Activated CD4-positive, alpha-beta T cell treated with anti-CD3 and anti-CD28 coated beads, Interleukin-2, amount 10 ng/mL, durations not matched to agents 7 days and 5 days (primary cell): ENCODE results near the gene FAM3C. TPM values are rescaled to one million over a fixed set of nuclear protein-coding genes. Genes with fewer than 3 reads are reported as not detected.

Experiments
- CTCF ChIA-PET: fragments of 350-600 bp; sonication (Branson Sonifier 250); formaldehyde crosslinking; loops from one replicate; lab custom pipeline; 2021; ENCODE audit warnings: antibody characterized with exemption; lab: Charles Lee
- POLR2A ChIA-PET: fragments of 350-600 bp; sonication (Branson Sonifier 250); formaldehyde crosslinking; loops from one replicate; lab custom pipeline; 2021; ENCODE audit warnings: antibody characterized with exemption; lab: Charles Lee
- DNase-seq: peaks from one replicate; pipeline ENCODE4 v3.0.0-alpha.2; 2020
- H3K27ac Mint-ChIP-seq: one replicate; pipeline ENCODE4 v1.8.0; 2021; ENCODE audit warnings: mild to moderate bottlenecking, moderate library complexity, mixed read lengths
- H3K27me3 Mint-ChIP-seq: one replicate; pipeline ENCODE4 v1.8.0; 2021; ENCODE audit warnings: mixed read lengths
- H3K36me3 Mint-ChIP-seq: one replicate; pipeline ENCODE4 v1.8.0; 2021; ENCODE audit warnings: low read depth, mixed read lengths
- H3K4me1 Mint-ChIP-seq: one replicate; pipeline ENCODE4 v1.8.0; 2021; ENCODE audit warnings: mixed read lengths
- H3K4me3 Mint-ChIP-seq: one replicate; pipeline ENCODE4 v1.8.0; 2021; ENCODE audit warnings: mild to moderate bottlenecking, moderate library complexity, mixed read lengths
- H3K9me3 Mint-ChIP-seq: one replicate; pipeline ENCODE4 v1.8.0; 2021; ENCODE audit warnings: mixed read lengths
- total RNA-seq, 2 experiments: library from RNA; stranded (reverse); gene quantifications; one replicate each; pipeline ENCODE4 v1.2.3, GENCODE V29; 2021

Gene FAM3C
- total RNA-seq, 2 experiments from 2014 or later, result 12.2 to 15.6 TPM

GRCh38 chr7:121336579-121336978, 59.5 kb downstream of the FAM3C start:
- H3K36me3 Mint-ChIP-seq, result no peaks in the 10 kb centered on the region
- CTCF ChIA-PET, result no interaction called here
- H3K4me3 Mint-ChIP-seq, result no peak overlapping the region
- H3K9me3 Mint-ChIP-seq, result no peaks in the 10 kb centered on the region
- H3K4me1 Mint-ChIP-seq, result no peaks in the 10 kb centered on the region
- H3K27ac Mint-ChIP-seq, result no peak overlapping the region
- POLR2A ChIA-PET, result no interaction called here
- peaks cover 22% of the 10 kb centered on the region for H3K27me3 Mint-ChIP-seq
- DNase-seq, result no peak

GRCh38 chr7:121334875-121335648, 61.0 kb downstream of the FAM3C start:
- Mint-ChIP-seq H3K36me3 (no peaks in the 10 kb centered on the region), H3K27ac (no peak overlapping the region), H3K9me3 (no peaks in the 10 kb centered on the region), H3K4me3 (no peak overlapping the region), H3K27me3 (peaks cover 37% of the 10 kb centered on the region), H3K4me1 (peaks cover 5% of the 10 kb centered on the region)
- ChIA-PET CTCF (no interaction called here), POLR2A (no interaction called here)
- no peak for DNase-seq

DNA sequence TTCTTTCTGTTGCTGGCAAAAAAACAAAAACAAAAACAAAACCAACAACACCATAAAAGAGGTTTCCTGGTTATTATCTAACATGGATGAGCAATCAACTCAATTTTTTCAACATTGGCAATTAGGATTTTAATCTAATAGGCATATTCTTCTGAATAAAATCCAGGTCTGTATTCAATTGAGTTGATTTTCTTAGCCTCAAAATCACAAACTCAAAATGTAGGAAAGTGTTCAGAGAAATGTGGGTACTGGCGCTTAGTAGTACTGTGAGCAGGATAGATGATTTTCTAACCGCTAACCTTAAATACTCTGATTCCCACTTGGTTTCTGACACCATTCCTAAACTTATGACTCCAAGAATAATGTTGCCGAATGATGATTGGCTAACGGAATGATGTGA, 61.7 kb downstream of the FAM3C start:
- Mint-ChIP-seq H3K4me1 (peaks cover 9% of the 10 kb centered on the region), H3K9me3 (no peaks in the 10 kb centered on the region), H3K36me3 (no peaks in the 10 kb centered on the region), H3K27ac (no peak overlapping the region), H3K27me3 (peaks cover 44% of the 10 kb centered on the region), H3K4me3 (no peak overlapping the region)
- POLR2A ChIA-PET, result no interaction called here
- CTCF ChIA-PET, result no interaction called here
- DNase-seq, result no peak

DNA sequence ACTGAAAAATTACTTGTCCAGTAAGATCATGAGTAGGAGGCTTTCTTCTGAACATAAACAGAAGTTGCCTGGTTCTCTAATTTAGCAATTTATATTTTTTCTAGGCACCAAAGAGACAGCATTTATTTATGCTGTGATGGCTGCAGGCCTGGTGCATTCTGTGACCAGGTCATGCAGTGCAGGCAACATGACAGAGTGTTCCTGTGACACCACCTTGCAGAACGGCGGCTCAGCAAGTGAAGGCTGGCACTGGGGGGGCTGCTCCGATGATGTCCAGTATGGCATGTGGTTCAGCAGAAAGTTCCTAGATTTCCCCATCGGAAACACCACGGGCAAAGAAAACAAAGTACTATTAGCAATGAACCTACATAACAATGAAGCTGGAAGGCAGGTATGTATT, 64.5 kb downstream of the FAM3C start:
- Mint-ChIP-seq H3K9me3 (no peaks in the 10 kb centered on the region), H3K4me3 (no peak overlapping the region), H3K27ac (no peak overlapping the region), H3K27me3 (peaks cover 62% of the 10 kb centered on the region), H3K4me1 (peaks cover 14% of the 10 kb centered on the region), H3K36me3 (no peaks in the 10 kb centered on the region)
- no peak for DNase-seq
- ChIA-PET CTCF (interaction anchor here (2.0 kb wide), 1 partner anchor 64 kb away, joined by 6 read pairs; the partner anchor contains the start of gene FAM3C), POLR2A (no interaction called here)

GRCh38 chr7:121331048-121331447, 65.1 kb downstream of the FAM3C start:
- ChIA-PET CTCF (interaction anchor here (0.6 to 2.0 kb wide), 2 partner anchors 65 to 1335 kb away, joined by 4 to 6 read pairs; partner anchors contain the start of gene FAM3C), POLR2A (no interaction called here)
- no peak overlapping the region for H3K27ac Mint-ChIP-seq
- peaks cover 64% of the 10 kb centered on the region for H3K27me3 Mint-ChIP-seq
- no peaks in the 10 kb centered on the region for H3K36me3 Mint-ChIP-seq
- H3K4me1 Mint-ChIP-seq, result peaks cover 14% of the 10 kb centered on the region
- no peaks in the 10 kb centered on the region for H3K9me3 Mint-ChIP-seq
- DNase-seq, result no peak
- H3K4me3 Mint-ChIP-seq, result no peak overlapping the region

DNA sequence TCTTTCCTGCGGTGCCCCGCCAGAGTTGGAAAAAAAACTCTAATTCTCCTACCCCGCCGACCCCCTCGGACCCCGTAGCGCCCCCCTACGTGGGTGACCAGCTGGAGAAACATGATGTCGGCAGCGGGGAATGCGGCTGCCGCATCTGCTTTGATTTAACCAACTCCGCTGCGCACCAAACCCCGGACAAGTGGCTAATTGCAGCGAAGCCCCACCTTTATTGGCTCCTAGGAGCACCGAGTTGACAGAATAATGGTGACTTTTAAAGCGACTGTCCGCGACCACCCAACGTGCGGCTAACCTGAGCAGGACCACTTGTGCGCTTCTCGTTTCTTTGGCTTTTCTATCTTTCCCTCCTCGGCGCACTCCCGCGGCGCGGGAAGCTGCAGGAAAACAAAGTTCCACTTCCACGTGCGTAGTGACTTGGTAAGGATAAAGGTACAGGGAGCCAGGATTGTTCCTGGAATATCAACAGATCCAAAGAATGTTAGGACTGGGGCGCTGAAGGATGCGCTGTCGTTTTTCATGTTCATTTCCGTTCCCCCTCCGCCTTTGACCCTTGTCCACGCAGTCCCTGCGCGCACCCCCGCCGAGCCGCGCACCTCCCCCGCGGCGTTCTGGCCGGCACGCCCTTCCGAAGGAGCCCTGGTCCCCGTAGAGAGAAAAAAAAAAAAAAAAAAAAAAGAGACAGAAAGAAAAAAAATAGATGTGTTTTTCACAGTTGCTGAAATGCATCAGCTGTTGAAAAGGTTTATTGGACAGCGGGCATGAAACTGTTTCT, 65.9 kb downstream of the FAM3C start:
- DNase-seq, result no peak
- no peak overlapping the region for H3K27ac Mint-ChIP-seq
- ChIA-PET POLR2A (no interaction called here), CTCF (interaction anchor here (0.6 to 2.0 kb wide), 5 partner anchors 30 to 1336 kb away, joined by 3 to 6 read pairs (median 4); partner anchors contain the start of gene FAM3C)
- peaks cover 14% of the 10 kb centered on the region for H3K4me1 Mint-ChIP-seq
- H3K36me3 Mint-ChIP-seq, result no peaks in the 10 kb centered on the region
- H3K9me3 Mint-ChIP-seq, result no peaks in the 10 kb centered on the region
- H3K4me3 Mint-ChIP-seq, result peak overlapping the region; percentile 34
- H3K27me3 Mint-ChIP-seq, result peaks cover 65% of the 10 kb centered on the region

GRCh38 chr7:121329191-121330052, 66.7 kb downstream of the FAM3C start:
- Mint-ChIP-seq H3K4me3 (peak overlapping the region; percentile 34), H3K4me1 (peaks cover 14% of the 10 kb centered on the region), H3K27ac (no peak overlapping the region), H3K36me3 (no peaks in the 10 kb centered on the region), H3K27me3 (peaks cover 63% of the 10 kb centered on the region), H3K9me3 (no peaks in the 10 kb centered on the region)
- CTCF ChIA-PET, result interaction anchor here (0.7 to 2.0 kb wide), 4 partner anchors 29 to 66 kb away, joined by 3 to 6 read pairs (median 4); partner anchors contain the start of gene FAM3C
- POLR2A ChIA-PET, result no interaction called here
- no peak for DNase-seq

DNA sequence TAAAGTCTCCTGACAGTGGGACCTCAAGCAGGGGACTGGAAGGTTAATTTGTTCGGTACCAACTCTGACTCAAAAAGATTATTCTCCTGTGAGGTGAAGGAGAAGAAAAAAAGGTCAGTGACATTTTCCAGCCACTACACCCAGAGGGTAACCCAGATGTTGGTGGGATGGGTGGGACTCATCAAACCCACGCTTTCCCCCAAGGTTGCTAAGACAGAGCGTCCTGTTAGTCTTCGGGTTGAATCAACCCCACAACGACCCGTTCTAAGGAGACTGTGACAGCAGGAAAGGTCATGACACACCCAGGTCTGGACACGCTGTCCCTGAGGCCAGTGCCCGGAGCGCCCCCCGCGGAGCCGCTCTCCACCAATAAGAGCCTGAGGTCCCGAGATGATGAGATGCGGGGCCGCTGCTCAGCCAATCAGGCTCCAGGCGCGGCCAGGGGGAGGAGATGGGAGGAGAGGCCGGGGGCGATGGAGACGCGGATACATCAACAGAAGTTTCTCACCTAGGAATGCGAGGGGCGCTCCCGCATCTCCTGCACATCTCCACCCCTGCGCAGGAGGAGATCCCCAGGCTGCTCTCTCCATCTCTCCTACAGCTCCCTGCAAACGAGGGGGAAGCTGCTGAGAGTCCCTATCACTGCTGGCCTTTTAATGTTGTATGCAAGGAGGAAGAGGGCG, 67.5 kb downstream of the FAM3C start, which contains the start of gene WNT16:
Gene WNT16, plus strand, starts transcription at position 493 of the 683 bp plus-strand sequence. CDS start 293 bp downstream, outside the sequence.
- CTCF ChIA-PET, result no interaction called here
- peaks cover 58% of the 10 kb centered on the region for H3K27me3 Mint-ChIP-seq
- no peaks in the 10 kb centered on the region for H3K36me3 Mint-ChIP-seq
- POLR2A ChIA-PET, result no interaction called here
- H3K4me1 Mint-ChIP-seq, result peaks cover 14% of the 10 kb centered on the region
- no peak within 1 kb of the TSS for H3K27ac Mint-ChIP-seq
- H3K9me3 Mint-ChIP-seq, result no peaks in the 10 kb centered on the region
- no peak for DNase-seq
- H3K4me3 Mint-ChIP-seq, result peak within 1 kb of the TSS; percentile 34

- CTCF ChIA-PET, result interaction anchor here (1.2 kb wide), 1 partner anchor 68 kb away, joined by 3 read pairs; the partner anchor contains the start of gene FAM3C
- H3K9me3 Mint-ChIP-seq, result no peaks in the 10 kb centered on the region
- no peak for DNase-seq
These were observed 68.4 kb downstream of the FAM3C start for GRCh38 chr7:121327671-121328070.

GRCh38 chr7:121323515-121324302, 72.4 kb downstream of the FAM3C start:
- Mint-ChIP-seq H3K27me3 (peaks cover 30% of the 10 kb centered on the region), H3K27ac (no peak overlapping the region), H3K4me1 (no peaks in the 10 kb centered on the region), H3K4me3 (no peak overlapping the region), H3K9me3 (no peaks in the 10 kb centered on the region), H3K36me3 (no peaks in the 10 kb centered on the region)
- ChIA-PET POLR2A (no interaction called here), CTCF (no interaction called here)
- DNase-seq, result no peak

More at GRCh38 chr7:121327671-121328070, 68.4 kb downstream of the FAM3C start:
- H3K4me1 Mint-ChIP-seq, result peaks cover 14% of the 10 kb centered on the region
- H3K27ac Mint-ChIP-seq, result no peak overlapping the region
- POLR2A ChIA-PET, result no interaction called here
- peaks cover 61% of the 10 kb centered on the region for H3K27me3 Mint-ChIP-seq
- no peaks in the 10 kb centered on the region for H3K36me3 Mint-ChIP-seq
- H3K4me3 Mint-ChIP-seq, result no peak overlapping the region

DNA sequence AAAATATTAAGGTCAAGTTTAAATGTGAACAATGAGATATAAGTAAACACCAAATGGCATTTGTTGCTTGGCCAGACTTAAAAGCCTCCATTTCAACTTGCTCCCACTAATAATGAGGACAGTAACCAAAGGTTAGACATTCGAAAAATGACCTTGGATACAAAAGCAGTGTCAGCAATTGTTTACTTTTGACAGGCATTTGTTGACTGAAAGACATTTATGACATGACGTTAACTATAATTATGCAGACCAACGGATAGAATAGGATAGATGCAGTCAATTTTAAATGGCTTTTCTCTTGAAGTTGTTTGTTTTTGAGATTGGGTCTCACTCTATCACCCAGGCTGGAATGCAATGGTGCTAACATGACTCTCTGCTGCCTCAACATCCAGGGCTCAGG, 73.6 kb downstream of the FAM3C start:
- no peaks in the 10 kb centered on the region for H3K36me3 Mint-ChIP-seq
- H3K27me3 Mint-ChIP-seq, result peaks cover 17% of the 10 kb centered on the region
- ChIA-PET CTCF (no interaction called here), POLR2A (no interaction called here)
- DNase-seq, result no peak
- H3K4me3 Mint-ChIP-seq, result no peak overlapping the region
- no peaks in the 10 kb centered on the region for H3K9me3 Mint-ChIP-seq
- H3K27ac Mint-ChIP-seq, result no peak overlapping the region
- no peaks in the 10 kb centered on the region for H3K4me1 Mint-ChIP-seq
